WTC11 (cell line): ENCODE data around the gene FAM50A. TPM values are rescaled to one million over a fixed set of nuclear protein-coding genes. Genes with fewer than 3 reads are reported as not detected.
A peak's percentile ranks its signal among the peaks of the same experiment; 100 is the strongest.

Experiments used
- ATAC-seq: fragments of 200-7000 bp; cut with Tn5 transposase; 2 replicates; pipeline ENCODE4 v1.10.0; 2021; ENCODE audit warnings: mild to moderate bottlenecking, moderate library complexity
- CTCF ChIA-PET: fragments of 300-600 bp; sonication (Branson Sonifier 250); formaldehyde crosslinking; loops from one replicate; lab custom pipeline; 2021; ENCODE audit warnings: antibody characterized with exemption; lab: Charles Lee
- POLR2A ChIA-PET: fragments of 350-600 bp; sonication (Branson Sonifier 250); formaldehyde crosslinking; loops from one replicate; lab custom pipeline; 2021; ENCODE audit warnings: antibody characterized with exemption; lab: Charles Lee
- DNase-seq: peaks from one replicate; pipeline ENCODE4 v3.0.0; 2021; ENCODE audit warnings: low spot score
- H3K27ac Mint-ChIP-seq: 2 replicates; pipeline ENCODE4 v1.8.0; 2021; ENCODE audit warnings: mixed read lengths
- H3K27me3 Mint-ChIP-seq: 2 replicates; pipeline ENCODE4 v1.8.0; 2021; ENCODE audit warnings: low read depth, mild to moderate bottlenecking, moderate library complexity, mixed read lengths
- H3K36me3 Mint-ChIP-seq: 2 replicates; pipeline ENCODE4 v1.8.0; 2021; ENCODE audit warnings: mixed read lengths
- H3K4me1 Mint-ChIP-seq: 2 replicates; pipeline ENCODE4 v1.8.0; 2022; ENCODE audit warnings: mixed read lengths
- H3K4me3 Mint-ChIP-seq: 2 replicates; pipeline ENCODE4 v1.8.0; 2021; ENCODE audit warnings: mild to moderate bottlenecking, moderate library complexity, mixed read lengths
- H3K9me3 Mint-ChIP-seq: 2 replicates; pipeline ENCODE4 v1.8.0; 2021; ENCODE audit warnings: mixed read lengths
- ATF1 ChIP-seq: sonication (generic); formaldehyde crosslinking; IDR thresholded peaks from 2 replicates; pipeline ENCODE4 v1.8.1; 2023; ENCODE audit warnings: mild to moderate bottlenecking, moderate library complexity, missing genetic modification reagents
- CREM ChIP-seq: sonication (generic); formaldehyde crosslinking; IDR thresholded peaks from 2 replicates; pipeline ENCODE4 v1.8.1; 2022; ENCODE audit warnings: mild to moderate bottlenecking, missing genetic modification reagents, moderate library complexity
- ETV6 ChIP-seq: sonication (generic); formaldehyde crosslinking; IDR thresholded peaks from 2 replicates; pipeline ENCODE4 v1.8.1; 2022; ENCODE audit warnings: mild to moderate bottlenecking, missing genetic modification reagents
- FOXK1 ChIP-seq: sonication (generic); formaldehyde crosslinking; IDR thresholded peaks from 2 replicates; pipeline ENCODE4 v1.8.0; 2022; ENCODE audit warnings: mild to moderate bottlenecking, moderate library complexity, missing genetic modification reagents
- GTF2I ChIP-seq: fragments of 250-450 bp; sonication (Bioruptor Pico); conservative IDR thresholded peaks from 2 replicates; pipeline ENCODE4 v1.4.0; 2021; ENCODE audit warnings: mild to moderate bottlenecking
- MYBL2 ChIP-seq: sonication (generic); formaldehyde crosslinking; IDR thresholded peaks from 2 replicates; pipeline ENCODE4 v1.8.1; 2023; ENCODE audit warnings: mild to moderate bottlenecking, moderate library complexity, missing genetic modification reagents
- SMAD4 ChIP-seq: sonication (generic); formaldehyde crosslinking; IDR thresholded peaks from 2 replicates; pipeline ENCODE4 v1.8.0; 2022; ENCODE audit warnings: mild to moderate bottlenecking, missing genetic modification reagents
- SOX15 ChIP-seq: fragments of 250-450 bp; sonication (Bioruptor Pico); IDR thresholded peaks from 2 replicates; pipeline ENCODE4 v1.9.0; 2021; ENCODE audit warnings: mild to moderate bottlenecking
- ZNF317 ChIP-seq: sonication (generic); formaldehyde crosslinking; IDR thresholded peaks from 2 replicates; pipeline ENCODE4 v1.8.1; 2023; ENCODE audit warnings: low read depth, mild to moderate bottlenecking, moderate library complexity, missing genetic modification reagents, borderline replicate concordance
- ZNF423 ChIP-seq: fragments of 250-450 bp; sonication (Bioruptor Pico); IDR thresholded peaks from 2 replicates; pipeline ENCODE4 v2.1.2; 2022; ENCODE audit warnings: mild to moderate bottlenecking, moderate library complexity
- total RNA-seq: library from RNA; stranded (reverse); gene quantifications from 3 replicates; pipeline ENCODE4 v1.2.3, GENCODE V29; 2021
- TF ChIP-seq, protein P1 (sequence below): sonication (generic); formaldehyde crosslinking; IDR thresholded peaks from 2 replicates; pipeline ENCODE4 v1.8.1; 2022; ENCODE audit warnings: low read depth, mild to moderate bottlenecking, moderate library complexity, missing genetic modification reagents, borderline replicate concordance
- TF ChIP-seq, protein P2 (sequence below): sonication (generic); formaldehyde crosslinking; IDR thresholded peaks from 2 replicates; pipeline ENCODE4 v1.8.0; 2023; ENCODE audit warnings: missing genetic modification reagents
- TF ChIP-seq, protein P3 (sequence below): sonication (generic); formaldehyde crosslinking; IDR thresholded peaks from 2 replicates; pipeline ENCODE4 v1.8.1; 2022; ENCODE audit warnings: missing genetic modification reagents, borderline replicate concordance
- TF ChIP-seq, protein P4 (sequence below): sonication (generic); formaldehyde crosslinking; IDR thresholded peaks from 2 replicates; pipeline ENCODE4 v1.8.1; 2023; ENCODE audit warnings: mild to moderate bottlenecking, missing genetic modification reagents, moderate library complexity
- TF ChIP-seq, protein P5 (sequence below): sonication (generic); formaldehyde crosslinking; IDR thresholded peaks from 2 replicates; pipeline ENCODE4 v1.8.0; 2023; ENCODE audit warnings: missing genetic modification reagents, mild to moderate bottlenecking, borderline replicate concordance
- TF ChIP-seq, protein P6 (sequence below): sonication (generic); formaldehyde crosslinking; conservative IDR thresholded peaks from 2 replicates; pipeline ENCODE4 v1.8.1; 2022; ENCODE audit warnings: mild to moderate bottlenecking, missing genetic modification reagents
- TF ChIP-seq, protein P7 (sequence below): sonication (generic); formaldehyde crosslinking; IDR thresholded peaks from 2 replicates; pipeline ENCODE4 v1.8.0; 2023; ENCODE audit warnings: mild to moderate bottlenecking, missing genetic modification reagents
- TF ChIP-seq, protein P8 (sequence below): sonication (generic); formaldehyde crosslinking; IDR thresholded peaks from 2 replicates; pipeline ENCODE4 v1.8.0; 2022; ENCODE audit warnings: mild to moderate bottlenecking, missing genetic modification reagents

Gene FAM50A
- total RNA-seq, 1 experiment from 2014 or later, result 50.2 TPM

DNA sequence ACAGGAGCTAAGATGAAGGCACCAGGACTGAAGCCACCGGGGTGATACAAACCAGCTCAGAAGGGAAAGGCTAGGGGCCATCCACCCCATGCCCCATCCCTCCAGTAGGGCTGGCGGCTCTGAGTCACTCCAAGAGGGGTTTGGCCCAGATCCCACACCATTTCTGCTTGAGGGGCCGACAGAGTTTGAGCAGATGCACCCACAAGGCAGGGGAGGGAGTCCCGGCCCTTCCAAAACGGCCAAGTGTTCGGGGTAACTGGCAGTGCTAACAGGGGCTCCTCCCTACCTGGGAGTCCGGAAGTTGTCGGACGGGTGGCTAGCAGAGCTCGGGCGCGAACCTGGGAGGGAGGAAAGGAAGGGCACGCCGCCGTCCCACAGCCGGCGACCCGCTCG is 46.1 kb downstream of the FAM50A start:
- peaks cover 5% of the 10 kb centered on the region; the same call in 1 of the 2 replicates for H3K27me3 Mint-ChIP-seq
- H3K27ac Mint-ChIP-seq, result no peak overlapping the region; the same call in 1 of the 2 replicates
- ATAC-seq, result no peak
- CTCF ChIA-PET, result interaction anchor here (0.5 to 2.3 kb wide), 10 partner anchors 12 to 182 kb away, joined by 3 to 14 read pairs (median 4); partner anchors contain the start of genes DNASE1L1, IKBKG and PLXNA3
- no peaks in the 10 kb centered on the region; the same call in 1 of the 2 replicates for H3K36me3 Mint-ChIP-seq
- H3K9me3 Mint-ChIP-seq, result no peaks in the 10 kb centered on the region
- H3K4me3 Mint-ChIP-seq, result peak overlapping the region; percentile 73
- H3K4me1 Mint-ChIP-seq, result peaks cover 4% of the 10 kb centered on the region; the same call in 1 of the 2 replicates
- no peak for TF ChIP-seq GTF2I (CRISPR knock-in tag)
- TF ChIP-seq, protein P1, sequence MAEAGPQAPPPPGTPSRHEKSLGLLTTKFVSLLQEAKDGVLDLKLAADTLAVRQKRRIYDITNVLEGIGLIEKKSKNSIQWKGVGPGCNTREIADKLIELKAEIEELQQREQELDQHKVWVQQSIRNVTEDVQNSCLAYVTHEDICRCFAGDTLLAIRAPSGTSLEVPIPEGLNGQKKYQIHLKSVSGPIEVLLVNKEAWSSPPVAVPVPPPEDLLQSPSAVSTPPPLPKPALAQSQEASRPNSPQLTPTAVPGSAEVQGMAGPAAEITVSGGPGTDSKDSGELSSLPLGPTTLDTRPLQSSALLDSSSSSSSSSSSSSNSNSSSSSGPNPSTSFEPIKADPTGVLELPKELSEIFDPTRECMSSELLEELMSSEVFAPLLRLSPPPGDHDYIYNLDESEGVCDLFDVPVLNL (CRISPR knock-in tag), result no peak
- TF ChIP-seq, protein P2, sequence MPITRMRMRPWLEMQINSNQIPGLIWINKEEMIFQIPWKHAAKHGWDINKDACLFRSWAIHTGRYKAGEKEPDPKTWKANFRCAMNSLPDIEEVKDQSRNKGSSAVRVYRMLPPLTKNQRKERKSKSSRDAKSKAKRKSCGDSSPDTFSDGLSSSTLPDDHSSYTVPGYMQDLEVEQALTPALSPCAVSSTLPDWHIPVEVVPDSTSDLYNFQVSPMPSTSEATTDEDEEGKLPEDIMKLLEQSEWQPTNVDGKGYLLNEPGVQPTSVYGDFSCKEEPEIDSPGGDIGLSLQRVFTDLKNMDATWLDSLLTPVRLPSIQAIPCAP (CRISPR knock-in tag), result no peak
- TF ChIP-seq, protein P3, sequence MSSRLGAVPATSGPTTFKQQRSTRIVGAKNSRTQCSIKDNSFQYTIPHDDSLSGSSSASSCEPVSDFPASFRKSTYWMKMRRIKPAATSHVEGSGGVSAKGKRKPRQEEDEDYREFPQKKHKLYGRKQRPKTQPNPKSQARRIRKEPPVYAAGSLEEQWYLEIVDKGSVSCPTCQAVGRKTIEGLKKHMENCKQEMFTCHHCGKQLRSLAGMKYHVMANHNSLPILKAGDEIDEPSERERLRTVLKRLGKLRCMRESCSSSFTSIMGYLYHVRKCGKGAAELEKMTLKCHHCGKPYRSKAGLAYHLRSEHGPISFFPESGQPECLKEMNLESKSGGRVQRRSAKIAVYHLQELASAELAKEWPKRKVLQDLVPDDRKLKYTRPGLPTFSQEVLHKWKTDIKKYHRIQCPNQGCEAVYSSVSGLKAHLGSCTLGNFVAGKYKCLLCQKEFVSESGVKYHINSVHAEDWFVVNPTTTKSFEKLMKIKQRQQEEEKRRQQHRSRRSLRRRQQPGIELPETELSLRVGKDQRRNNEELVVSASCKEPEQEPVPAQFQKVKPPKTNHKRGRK (CRISPR knock-in tag), result no peak
- TF ChIP-seq, protein P4, sequence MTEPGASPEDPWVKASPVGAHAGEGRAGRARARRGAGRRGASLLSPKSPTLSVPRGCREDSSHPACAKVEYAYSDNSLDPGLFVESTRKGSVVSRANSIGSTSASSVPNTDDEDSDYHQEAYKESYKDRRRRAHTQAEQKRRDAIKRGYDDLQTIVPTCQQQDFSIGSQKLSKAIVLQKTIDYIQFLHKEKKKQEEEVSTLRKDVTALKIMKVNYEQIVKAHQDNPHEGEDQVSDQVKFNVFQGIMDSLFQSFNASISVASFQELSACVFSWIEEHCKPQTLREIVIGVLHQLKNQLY (CRISPR knock-in tag), result no peak
- TF ChIP-seq ETV6, result no peak
- POLR2A ChIA-PET, result interaction anchor here (0.9 to 2.2 kb wide), 7 partner anchors 12 to 120 kb away, joined by 3 to 8 read pairs (median 5); partner anchors contain the start of genes FAM3A and LAGE3
- no peak for DNase-seq

DNA sequence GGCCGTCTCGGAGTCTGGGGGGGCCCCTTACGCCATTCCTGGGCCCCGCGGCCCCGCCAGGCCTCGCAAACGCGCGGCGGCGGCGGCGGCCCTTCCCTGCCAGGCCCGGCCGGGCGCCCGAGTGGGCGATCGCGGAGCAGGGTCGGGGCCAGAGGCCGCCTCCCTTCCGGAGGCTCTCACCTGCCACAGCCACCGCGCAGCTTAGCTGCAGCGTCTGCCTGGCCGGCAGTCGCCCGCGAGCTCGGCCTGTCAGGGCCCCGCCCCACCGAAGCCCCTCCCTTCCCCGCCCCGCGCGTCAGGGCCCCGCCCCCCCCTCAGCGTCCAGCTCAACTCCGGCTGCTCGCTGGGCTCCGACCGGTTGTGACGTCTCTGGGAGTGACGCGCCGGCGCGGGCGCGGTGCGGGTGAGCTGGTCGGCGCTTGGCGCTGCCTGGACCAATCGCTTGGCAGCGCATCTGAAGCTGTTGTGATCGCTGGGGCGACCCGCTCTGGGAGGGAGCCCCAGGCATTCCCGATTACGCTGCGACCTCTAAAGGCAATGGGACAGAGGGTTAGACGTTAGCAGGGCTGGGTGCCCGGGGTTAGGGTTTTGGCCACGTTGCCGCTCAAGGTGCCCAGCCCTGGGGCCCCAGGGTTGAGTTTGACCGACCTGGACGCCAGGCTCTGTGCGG is 46.6 kb downstream of the FAM50A start, which contains the start of gene SLC10A3:
Gene SLC10A3, minus strand, starts transcription at position 216 of the 670 bp plus-strand sequence. CDS start 1,689 bp downstream, outside the sequence.
- ATAC-seq, result peak; percentile 92
- Mint-ChIP-seq H3K27me3 (peaks cover 5% of the 10 kb centered on the region; the same call in 1 of the 2 replicates), H3K9me3 (no peaks in the 10 kb centered on the region), H3K4me1 (peaks cover 4% of the 10 kb centered on the region; the same call in 1 of the 2 replicates), H3K27ac (peak within 1 kb of the TSS; percentile 94), H3K36me3 (no peaks in the 10 kb centered on the region; the same call in 1 of the 2 replicates), H3K4me3 (peak within 1 kb of the TSS; percentile 80)
- TF ChIP-seq MYBL2 (CRISPR knock-in tag), result no peak
- TF ChIP-seq CREM (CRISPR knock-in tag), result 0 out of 2 replicates have a peak, but pooled peaks have one; percentile 35
- peak; percentile 43; the same call in 1 of the 2 replicates for TF ChIP-seq FOXK1 (CRISPR knock-in tag)
- TF ChIP-seq ATF1 (CRISPR knock-in tag), result no peak
- TF ChIP-seq ZNF423, result no peak
- TF ChIP-seq SMAD4, result no peak
- TF ChIP-seq, protein P5, sequence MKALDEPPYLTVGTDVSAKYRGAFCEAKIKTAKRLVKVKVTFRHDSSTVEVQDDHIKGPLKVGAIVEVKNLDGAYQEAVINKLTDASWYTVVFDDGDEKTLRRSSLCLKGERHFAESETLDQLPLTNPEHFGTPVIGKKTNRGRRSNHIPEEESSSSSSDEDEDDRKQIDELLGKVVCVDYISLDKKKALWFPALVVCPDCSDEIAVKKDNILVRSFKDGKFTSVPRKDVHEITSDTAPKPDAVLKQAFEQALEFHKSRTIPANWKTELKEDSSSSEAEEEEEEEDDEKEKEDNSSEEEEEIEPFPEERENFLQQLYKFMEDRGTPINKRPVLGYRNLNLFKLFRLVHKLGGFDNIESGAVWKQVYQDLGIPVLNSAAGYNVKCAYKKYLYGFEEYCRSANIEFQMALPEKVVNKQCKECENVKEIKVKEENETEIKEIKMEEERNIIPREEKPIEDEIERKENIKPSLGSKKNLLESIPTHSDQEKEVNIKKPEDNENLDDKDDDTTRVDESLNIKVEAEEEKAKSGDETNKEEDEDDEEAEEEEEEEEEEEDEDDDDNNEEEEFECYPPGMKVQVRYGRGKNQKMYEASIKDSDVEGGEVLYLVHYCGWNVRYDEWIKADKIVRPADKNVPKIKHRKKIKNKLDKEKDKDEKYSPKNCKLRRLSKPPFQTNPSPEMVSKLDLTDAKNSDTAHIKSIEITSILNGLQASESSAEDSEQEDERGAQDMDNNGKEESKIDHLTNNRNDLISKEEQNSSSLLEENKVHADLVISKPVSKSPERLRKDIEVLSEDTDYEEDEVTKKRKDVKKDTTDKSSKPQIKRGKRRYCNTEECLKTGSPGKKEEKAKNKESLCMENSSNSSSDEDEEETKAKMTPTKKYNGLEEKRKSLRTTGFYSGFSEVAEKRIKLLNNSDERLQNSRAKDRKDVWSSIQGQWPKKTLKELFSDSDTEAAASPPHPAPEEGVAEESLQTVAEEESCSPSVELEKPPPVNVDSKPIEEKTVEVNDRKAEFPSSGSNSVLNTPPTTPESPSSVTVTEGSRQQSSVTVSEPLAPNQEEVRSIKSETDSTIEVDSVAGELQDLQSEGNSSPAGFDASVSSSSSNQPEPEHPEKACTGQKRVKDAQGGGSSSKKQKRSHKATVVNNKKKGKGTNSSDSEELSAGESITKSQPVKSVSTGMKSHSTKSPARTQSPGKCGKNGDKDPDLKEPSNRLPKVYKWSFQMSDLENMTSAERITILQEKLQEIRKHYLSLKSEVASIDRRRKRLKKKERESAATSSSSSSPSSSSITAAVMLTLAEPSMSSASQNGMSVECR (CRISPR knock-in tag), result no peak
- TF ChIP-seq ZNF317, result no peak
- TF ChIP-seq, protein P6, sequence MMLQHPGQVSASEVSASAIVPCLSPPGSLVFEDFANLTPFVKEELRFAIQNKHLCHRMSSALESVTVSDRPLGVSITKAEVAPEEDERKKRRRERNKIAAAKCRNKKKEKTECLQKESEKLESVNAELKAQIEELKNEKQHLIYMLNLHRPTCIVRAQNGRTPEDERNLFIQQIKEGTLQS, result no peak
- TF ChIP-seq, protein P7, sequence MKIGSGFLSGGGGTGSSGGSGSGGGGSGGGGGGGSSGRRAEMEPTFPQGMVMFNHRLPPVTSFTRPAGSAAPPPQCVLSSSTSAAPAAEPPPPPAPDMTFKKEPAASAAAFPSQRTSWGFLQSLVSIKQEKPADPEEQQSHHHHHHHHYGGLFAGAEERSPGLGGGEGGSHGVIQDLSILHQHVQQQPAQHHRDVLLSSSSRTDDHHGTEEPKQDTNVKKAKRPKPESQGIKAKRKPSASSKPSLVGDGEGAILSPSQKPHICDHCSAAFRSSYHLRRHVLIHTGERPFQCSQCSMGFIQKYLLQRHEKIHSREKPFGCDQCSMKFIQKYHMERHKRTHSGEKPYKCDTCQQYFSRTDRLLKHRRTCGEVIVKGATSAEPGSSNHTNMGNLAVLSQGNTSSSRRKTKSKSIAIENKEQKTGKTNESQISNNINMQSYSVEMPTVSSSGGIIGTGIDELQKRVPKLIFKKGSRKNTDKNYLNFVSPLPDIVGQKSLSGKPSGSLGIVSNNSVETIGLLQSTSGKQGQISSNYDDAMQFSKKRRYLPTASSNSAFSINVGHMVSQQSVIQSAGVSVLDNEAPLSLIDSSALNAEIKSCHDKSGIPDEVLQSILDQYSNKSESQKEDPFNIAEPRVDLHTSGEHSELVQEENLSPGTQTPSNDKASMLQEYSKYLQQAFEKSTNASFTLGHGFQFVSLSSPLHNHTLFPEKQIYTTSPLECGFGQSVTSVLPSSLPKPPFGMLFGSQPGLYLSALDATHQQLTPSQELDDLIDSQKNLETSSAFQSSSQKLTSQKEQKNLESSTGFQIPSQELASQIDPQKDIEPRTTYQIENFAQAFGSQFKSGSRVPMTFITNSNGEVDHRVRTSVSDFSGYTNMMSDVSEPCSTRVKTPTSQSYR (CRISPR knock-in tag), result no peak
- no peak for TF ChIP-seq SOX15
- TF ChIP-seq, protein P8, sequence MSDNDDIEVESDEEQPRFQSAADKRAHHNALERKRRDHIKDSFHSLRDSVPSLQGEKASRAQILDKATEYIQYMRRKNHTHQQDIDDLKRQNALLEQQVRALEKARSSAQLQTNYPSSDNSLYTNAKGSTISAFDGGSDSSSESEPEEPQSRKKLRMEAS (CRISPR knock-in tag), result peak; percentile 38; the same call in 1 of the 2 replicates
- DNase-seq, result peak; percentile 91
- ChIA-PET CTCF (interaction anchor here (0.5 to 2.3 kb wide), 13 partner anchors 12 to 182 kb away, joined by 3 to 14 read pairs (median 3); partner anchors contain the start of genes DNASE1L1, IKBKG and PLXNA3), POLR2A (interaction anchor here (0.9 to 2.2 kb wide), 6 partner anchors 12 to 120 kb away, joined by 3 to 8 read pairs (median 6); partner anchors contain the start of genes FAM3A and LAGE3)
